CD4-positive, alpha-beta T cell treated with Interferon gamma for 1 hour (primary cell): ENCODE results near the gene SYNGAP1.
"Not testable (repeated sequence)": the region's sequence is repeated elsewhere in the genome, so short reads cannot be mapped to it uniquely, and the experiment has no call there.

ENCODE experiments used
- DNase-seq: peaks from one replicate; pipeline ENCODE4 v3.0.0-alpha.2; 2020

Gene SYNGAP1

GRCh38 chr6:33419580-33420490 is at the start of gene SYNGAP1:
Gene SYNGAP1, plus strand, starts transcription at chr6:33420065. Its CDS starts 200 bp downstream, at chr6:33420265.
- DNase-seq: peak; percentile 53

GRCh38 chr6:33371901-33372300 is 48.0 kb upstream of the SYNGAP1 start:
- not testable (repeated sequence) for DNase-seq

GRCh38 chr6:33372526-33373123 is 47.2 kb upstream of the SYNGAP1 start:
- DNase-seq: no peak

- no peak for DNase-seq
Measured at GRCh38 chr6:33373960-33374910, 45.6 kb upstream of the SYNGAP1 start.

GRCh38 chr6:33375143-33375671 is 44.7 kb upstream of the SYNGAP1 start:
- DNase-seq: no peak

- DNase-seq: no peak
Measured at GRCh38 chr6:33377171-33377570, 42.7 kb upstream of the SYNGAP1 start.

- DNase-seq: not testable (repeated sequence)
Measured at GRCh38 chr6:33379184-33379583, 40.7 kb upstream of the SYNGAP1 start.

- DNase-seq: no peak
Measured at GRCh38 chr6:33380272-33380981, 39.4 kb upstream of the SYNGAP1 start.

- no peak for DNase-seq
Measured at GRCh38 chr6:33383427-33384185, 36.3 kb upstream of the SYNGAP1 start.

- DNase-seq: no peak
Measured at GRCh38 chr6:33384581-33385020, 35.3 kb upstream of the SYNGAP1 start.

- DNase-seq: no peak
Measured at GRCh38 chr6:33390173-33390572, 29.7 kb upstream of the SYNGAP1 start.

GRCh38 chr6:33390767-33391277 is 29.0 kb upstream of the SYNGAP1 start:
- no peak for DNase-seq

- DNase-seq: peak; percentile 100
Measured at GRCh38 chr6:33391278-33391921, 28.5 kb upstream of the SYNGAP1 start, which contains the start of gene KIFC1. Gene KIFC1, plus strand, starts transcription at chr6:33391823. Its CDS starts 163 bp downstream, at chr6:33391986.

- no peak for DNase-seq
Measured at GRCh38 chr6:33391922-33392594, 27.8 kb upstream of the SYNGAP1 start.

- DNase-seq: no peak
Measured at GRCh38 chr6:33392595-33392948, 27.3 kb upstream of the SYNGAP1 start.

GRCh38 chr6:33392979-33393378 is 26.9 kb upstream of the SYNGAP1 start:
- DNase-seq: no peak

- DNase-seq: no peak
Measured at GRCh38 chr6:33397541-33397940, 22.3 kb upstream of the SYNGAP1 start.

GRCh38 chr6:33398601-33399000 is 21.3 kb upstream of the SYNGAP1 start:
- DNase-seq: not testable (repeated sequence)

- DNase-seq: not testable (repeated sequence)
Measured at GRCh38 chr6:33399881-33400280, 20.0 kb upstream of the SYNGAP1 start.

- DNase-seq: no peak
Measured at GRCh38 chr6:33404884-33405283, 15.0 kb upstream of the SYNGAP1 start.
